GM23248 (cell line): ENCODE measurements around the gene TIGD1. TPM values are rescaled to one million over a fixed set of nuclear protein-coding genes. Genes with fewer than 3 reads are reported as not detected.

ENCODE experiments used
- DNase-seq: peaks from one replicate; pipeline ENCODE4 v3.0.0-alpha.2; 2015
- H2AFZ ChIP-seq: fragments of 200-600 bp; sonication (generic); 2 replicates; pipeline ENCODE4 v1.6.1; 2016; ENCODE audit warnings: antibody characterized with exemption
- H3F3A ChIP-seq: fragments of 200-600 bp; sonication (generic); 2 replicates; pipeline ENCODE4 v1.6.1; 2016; ENCODE audit warnings: mild to moderate bottlenecking, antibody characterized with exemption, mixed run types; ENCODE audit not compliant: insufficient read depth
- H3K27ac ChIP-seq: fragments of 200-600 bp; sonication (generic); 2 replicates; pipeline ENCODE4 v1.5.1; 2016; ENCODE audit warnings: mild to moderate bottlenecking
- H3K27me3 ChIP-seq: fragments of 200-600 bp; sonication (generic); replicated peaks from 2 replicates; pipeline ENCODE4 v1.6.1; 2016; ENCODE audit warnings: mild to moderate bottlenecking; ENCODE audit not compliant: insufficient read depth
- H3K36me3 ChIP-seq: fragments of 200-600 bp; sonication (generic); 2 replicates; pipeline ENCODE4 v1.6.1; 2016; ENCODE audit warnings: low read depth, mild to moderate bottlenecking
- H3K4me1 ChIP-seq: fragments of 200-600 bp; sonication (generic); 2 replicates; pipeline ENCODE4 v1.6.1; 2016; ENCODE audit warnings: mild to moderate bottlenecking; ENCODE audit not compliant: insufficient read depth
- H3K4me2 ChIP-seq: fragments of 200-600 bp; sonication (generic); one replicate; pipeline ENCODE4 v1.6.1; 2016; ENCODE audit warnings: mild to moderate bottlenecking; ENCODE audit not compliant: unreplicated experiment
- H3K4me3 ChIP-seq: fragments of 200-600 bp; sonication (generic); 2 replicates; pipeline ENCODE4 v1.5.1; 2016; ENCODE audit warnings: mild to moderate bottlenecking
- H3K79me2 ChIP-seq: fragments of 200-600 bp; sonication (generic); 2 replicates; pipeline ENCODE4 v1.6.1; 2016; ENCODE audit warnings: mild to moderate bottlenecking; ENCODE audit not compliant: insufficient read depth
- H3K9ac ChIP-seq: fragments of 200-600 bp; sonication (generic); 2 replicates; pipeline ENCODE4 v1.6.1; 2016; ENCODE audit warnings: mild to moderate bottlenecking
- H3K9me2 ChIP-seq: fragments of 200-600 bp; sonication (generic); 2 replicates; pipeline ENCODE4 v1.6.1; 2016; ENCODE audit warnings: mixed run types, mild to moderate bottlenecking, moderate library complexity; ENCODE audit not compliant: insufficient read depth
- H3K9me3 ChIP-seq: fragments of 200-600 bp; sonication (generic); one replicate; pipeline ENCODE4 v1.6.1; 2017; ENCODE audit warnings: low read depth
- H4K20me1 ChIP-seq: fragments of 200-600 bp; sonication (generic); 2 replicates; pipeline ENCODE4 v1.6.0; 2016; ENCODE audit not compliant: insufficient read depth
- EZH2 ChIP-seq: fragments of 200-600 bp; sonication (generic); IDR thresholded peaks from 2 replicates; pipeline ENCODE4 v1.6.1; 2018; ENCODE audit warnings: antibody characterized with exemption, mild to moderate bottlenecking; ENCODE audit not compliant: insufficient read depth, poor library complexity, severe bottlenecking
- EZH2phosphoT487 ChIP-seq: fragments of 200-600 bp; sonication (generic); IDR thresholded peaks from 2 replicates; pipeline ENCODE4 v1.6.1; 2018; ENCODE audit warnings: antibody characterized with exemption, moderate library complexity, mild to moderate bottlenecking, low read depth; ENCODE audit not compliant: insufficient read depth
- WGBS, 2 experiments: methylation state at CpG; one replicate each; pipeline ENCODE4 v1.1.6; 2015 to 2017; ENCODE audit warnings: low lambda C conversion rate in 2 of 2, low coverage in 1 of 2; ENCODE audit errors: missing lambda C conversion rate in 2 of 2; 5-methylcytosine and 5-hydroxymethylcytosine counted together
- in situ Hi-C: fragments of 300-500 bp; cut with MboI; formaldehyde crosslinking; loops from 2 replicates; pipeline ENCODE4 v1.15.0; 2020
- polyA plus RNA-seq: library from polyadenylated mRNA; unstranded; fragments of >200 nt; fragmentation: Nextera tagmentation; extraction: Ambion mirVana; gene quantifications from 2 replicates; pipeline ENCODE4 v1.2.1, GENCODE V29; 2016
- total RNA-seq: library from RNA; depleted of rRNA; stranded (reverse); fragments of >200 nt; shearing (Covaris generic); gene quantifications from 2 replicates; pipeline ENCODE4 v1.2.3, GENCODE V29; 2014

TIGD1 gene
- total and polyA plus RNA-seq, 2 experiments from 2014 or later = 3.6 to 4.3 TPM

DNA sequence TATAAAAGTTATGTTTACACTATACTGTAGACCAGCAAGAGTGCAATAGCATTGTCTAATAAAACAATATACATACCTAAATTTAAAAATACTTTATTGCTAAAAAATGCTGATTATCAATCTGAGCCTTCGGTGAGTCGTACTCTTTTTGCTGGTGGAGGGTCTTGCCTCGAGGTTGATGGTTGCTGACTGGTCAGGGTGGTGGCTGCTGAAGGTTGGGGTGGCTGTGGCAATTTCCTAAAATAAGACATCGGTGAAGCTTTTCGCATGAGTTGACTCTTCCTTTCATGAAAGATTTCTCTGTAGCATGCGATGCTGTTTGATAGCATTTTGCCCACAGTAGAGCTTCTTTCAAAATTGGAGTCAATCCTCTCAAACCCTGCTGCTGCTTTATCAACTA, 2.4 kb downstream of the TIGD1 start:
- Histone ChIP-seq H3K9me3 (no peaks in the 10 kb centered on the region), H3K4me2 (no peak overlapping the region), H3K4me1 (peaks cover 7% of the 10 kb centered on the region), H3F3A (0 out of 2 replicates have a peak, but pooled peaks cover 9% of the 10 kb centered on the region), H3K79me2 (peaks cover 64% of the 10 kb centered on the region), H3K4me3 (no peak overlapping the region), H2AFZ (no peak overlapping the region), H3K36me3 (peaks cover 13% of the 10 kb centered on the region), H3K27me3 (no peaks in the 10 kb centered on the region), H3K9me2 (no peaks in the 10 kb centered on the region), H3K9ac (no peak overlapping the region), H3K27ac (no peak overlapping the region), H4K20me1 (no peaks in the 10 kb centered on the region; the same call in 1 of the 2 replicates)
- in situ Hi-C loops = loop anchor here (25.0 kb wide), 1 partner anchor 636 kb away; no protein-coding TSS in a partner anchor
- TF ChIP-seq EZH2phosphoT487 (no peak), EZH2 (no peak)
- DNase-seq = no peak
- WGBS, 2 experiments = 96 to 99% methylated on average over 6 of the region's 6 CpGs

DNA sequence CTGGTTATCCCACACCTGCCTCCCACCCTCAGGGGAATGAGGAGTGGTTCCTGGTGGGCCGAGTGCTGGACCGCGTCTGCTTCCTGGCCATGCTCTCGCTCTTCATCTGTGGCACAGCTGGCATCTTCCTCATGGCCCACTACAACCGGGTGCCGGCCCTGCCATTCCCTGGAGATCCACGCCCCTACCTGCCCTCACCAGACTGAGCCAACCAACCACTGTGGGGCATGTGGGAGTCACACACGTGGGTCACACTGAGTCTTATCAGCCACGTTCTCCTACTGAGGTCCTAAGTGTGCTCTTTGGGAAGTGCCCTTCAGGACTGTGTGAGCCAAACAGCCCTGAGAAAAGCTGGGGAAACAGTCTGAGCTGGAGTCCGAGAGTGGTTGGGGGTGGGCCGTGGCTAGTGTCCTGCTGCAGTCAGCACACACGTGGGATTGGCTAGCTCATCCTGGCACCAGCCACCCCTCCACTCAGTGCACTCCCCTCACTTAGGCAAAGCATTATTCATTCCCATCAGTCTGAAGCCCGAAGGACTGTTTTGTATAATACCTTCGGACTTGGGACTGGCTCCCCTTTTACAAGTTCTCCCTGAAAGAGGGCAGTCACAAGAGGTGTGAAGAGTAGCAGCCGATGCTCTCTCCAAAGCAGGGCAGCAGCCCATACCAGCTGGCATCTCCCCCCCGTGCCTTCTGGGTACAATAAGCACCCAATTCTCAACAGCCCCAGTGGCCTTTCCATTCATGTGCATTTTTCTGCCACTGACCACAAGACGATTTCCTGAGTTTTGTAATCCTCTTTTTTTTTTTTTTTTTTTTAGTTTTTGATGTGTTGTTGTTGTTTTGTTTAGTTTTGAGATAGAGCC, 4.6 kb downstream of the TIGD1 start:
- H3F3A ChIP-seq = 0 out of 2 replicates have a peak, but pooled peaks cover 9% of the 10 kb centered on the region
- H3K36me3 ChIP-seq = peaks cover 5% of the 10 kb centered on the region; the same call in 1 of the 2 replicates
- H3K4me1 ChIP-seq = no peaks in the 10 kb centered on the region
- 92 to 93% methylated on average over 17 of the region's 17 CpGs for WGBS, 2 experiments
- no peak overlapping the region for H3K27ac ChIP-seq
- no peaks in the 10 kb centered on the region for H3K9me2 ChIP-seq
- in situ Hi-C loops = loop anchor here (25.0 kb wide), 1 partner anchor 633 kb away; no protein-coding TSS in a partner anchor
- TF ChIP-seq EZH2phosphoT487 = no peak
- no peak for TF ChIP-seq EZH2
- H4K20me1 ChIP-seq = no peaks in the 10 kb centered on the region
- H3K79me2 ChIP-seq = peaks cover 42% of the 10 kb centered on the region
- H3K4me2 ChIP-seq = no peak overlapping the region
- H3K27me3 ChIP-seq = no peaks in the 10 kb centered on the region
- H3K9ac ChIP-seq = no peak overlapping the region
- no peak overlapping the region for H3K4me3 ChIP-seq
- H2AFZ ChIP-seq = no peak overlapping the region
- no peaks in the 10 kb centered on the region for H3K9me3 ChIP-seq
- DNase-seq = no peak

- TF ChIP-seq EZH2 = no peak
- no peak for TF ChIP-seq EZH2phosphoT487
- in situ Hi-C loops = loop anchor here (25.0 kb wide), 1 partner anchor 632 kb away; no protein-coding TSS in a partner anchor
- no peak overlapping the region for H3K27ac ChIP-seq
- H3K79me2 ChIP-seq = peaks cover 35% of the 10 kb centered on the region
- no peaks in the 10 kb centered on the region for H3K9me3 ChIP-seq
- H3K9me2 ChIP-seq = no peaks in the 10 kb centered on the region
- H3K4me1 ChIP-seq = no peaks in the 10 kb centered on the region
- no peak overlapping the region for H3K4me3 ChIP-seq
- H3K36me3 ChIP-seq = peaks cover 5% of the 10 kb centered on the region; the same call in 1 of the 2 replicates
- H4K20me1 ChIP-seq = no peaks in the 10 kb centered on the region
- 0 out of 2 replicates have a peak, but pooled peaks cover 5% of the 10 kb centered on the region for H3F3A ChIP-seq
- H3K9ac ChIP-seq = no peak overlapping the region
- no peak for DNase-seq
- 93 to 94% methylated on average over 6 of the region's 6 CpGs for WGBS, 2 experiments
- no peaks in the 10 kb centered on the region for H3K27me3 ChIP-seq
- H3K4me2 ChIP-seq = no peak overlapping the region
- H2AFZ ChIP-seq = no peak overlapping the region
These were observed 5.7 kb downstream of the TIGD1 start for GRCh38 chr2:232544674-232545073.

DNA sequence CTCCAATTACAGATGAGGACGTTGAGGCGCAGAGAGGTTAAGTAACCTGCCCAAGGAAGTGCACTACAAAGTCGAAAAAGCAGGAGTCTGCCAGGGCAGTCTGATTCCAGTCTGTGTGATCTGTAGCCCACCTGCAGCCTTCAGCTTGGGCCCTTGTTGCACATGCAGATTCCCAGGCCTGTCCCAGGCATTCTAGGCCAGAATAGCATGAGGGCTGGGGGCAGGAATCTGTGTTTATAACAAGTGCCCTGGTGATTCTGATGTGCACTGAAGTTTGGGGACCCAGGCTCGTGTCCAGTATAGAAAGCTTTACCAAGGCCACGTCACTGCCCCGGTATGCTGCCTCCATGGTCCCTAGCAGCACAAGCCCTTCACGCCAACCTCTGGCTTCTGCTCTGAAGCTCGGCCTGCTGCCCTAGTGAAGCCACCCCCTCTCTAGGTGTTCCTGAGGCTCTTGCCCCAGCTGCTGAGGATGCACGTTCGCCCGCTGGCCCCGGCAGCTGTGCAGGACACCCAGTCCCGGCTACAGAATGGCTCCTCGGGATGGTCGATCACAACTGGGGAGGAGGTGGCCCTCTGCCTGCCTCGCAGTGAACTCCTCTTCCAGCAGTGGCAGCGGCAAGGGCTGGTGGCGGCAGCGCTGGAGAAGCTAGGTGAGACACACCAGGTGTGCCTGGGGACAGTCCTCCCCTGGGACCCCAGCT, 6.3 kb downstream of the TIGD1 start:
- TF ChIP-seq EZH2phosphoT487 = no peak
- no peak for TF ChIP-seq EZH2

More for the DNA sequence above, 6.3 kb downstream of the TIGD1 start:
- no peak overlapping the region for H2AFZ ChIP-seq
- H3K9me3 ChIP-seq = no peaks in the 10 kb centered on the region
- peaks cover 5% of the 10 kb centered on the region; the same call in 1 of the 2 replicates for H3K36me3 ChIP-seq
- H4K20me1 ChIP-seq = no peaks in the 10 kb centered on the region
- H3K27me3 ChIP-seq = no peaks in the 10 kb centered on the region
- H3K9ac ChIP-seq = no peak overlapping the region
- H3K79me2 ChIP-seq = peaks cover 29% of the 10 kb centered on the region
- H3K27ac ChIP-seq = no peak overlapping the region
- DNase-seq = no peak
- H3K4me2 ChIP-seq = no peak overlapping the region
- in situ Hi-C loops = loop anchor here (25.0 kb wide), 1 partner anchor 632 kb away; no protein-coding TSS in a partner anchor
- no peaks in the 10 kb centered on the region for H3F3A ChIP-seq
- no peaks in the 10 kb centered on the region for H3K4me1 ChIP-seq
- no peaks in the 10 kb centered on the region for H3K9me2 ChIP-seq
- WGBS, 2 experiments = 93 to 96% methylated on average over 19 of the region's 19 CpGs
- H3K4me3 ChIP-seq = no peak overlapping the region
